Esophagus (tissue), 2 donors: Measurements from ENCODE around the gene BCL11A. TPM values are rescaled to one million over a fixed set of nuclear protein-coding genes. Genes with fewer than 3 reads are reported as not detected.

Experiments used
- H3K27ac ChIP-seq, 2 donors: one replicate each; pipeline ENCODE4 v1.5.1; 2013; ENCODE audit warnings: low read depth in 2 of 2, mild to moderate bottlenecking in 2 of 2, inconsistent platforms in 1 of 2, low read length in 1 of 2, moderate library complexity in 1 of 2
- H3K27me3 ChIP-seq, 2 donors: one replicate each; pipeline ENCODE4 v1.6.1; 2013; ENCODE audit warnings: low read length in 2 of 2, control low read depth in 1 of 2, mild to moderate bottlenecking in 1 of 2; ENCODE audit not compliant: insufficient read depth in 2 of 2, control insufficient read depth in 1 of 2
- H3K36me3 ChIP-seq, 2 donors: one replicate each; pipeline ENCODE4 v1.6.1; 2013; ENCODE audit warnings: low read length in 1 of 2; ENCODE audit not compliant: control insufficient read depth in 2 of 2, insufficient read depth in 2 of 2
- H3K4me1 ChIP-seq, 2 donors: one replicate each; pipeline ENCODE4 v1.6.1; 2013; ENCODE audit warnings: low read length in 1 of 2; ENCODE audit not compliant: control insufficient read depth in 2 of 2, insufficient read depth in 2 of 2
- H3K4me3 ChIP-seq, 2 donors: one replicate each; pipeline ENCODE4 v1.5.1; 2013; ENCODE audit warnings: low read length in 2 of 2, mild to moderate bottlenecking in 2 of 2, low read depth in 1 of 2, moderate library complexity in 1 of 2
- H3K9me3 ChIP-seq, 2 donors: one replicate each; pipeline ENCODE4 v1.6.1; 2013; ENCODE audit warnings: mild to moderate bottlenecking in 2 of 2, low read depth in 1 of 2, low read length in 1 of 2, moderate library complexity in 1 of 2; ENCODE audit not compliant: control insufficient read depth in 2 of 2, insufficient read depth in 1 of 2
- WGBS, 2 donors: extraction: QIAGEN DNeasy Blood & Tissue Kit; methylation state at CpG; one replicate each; pipeline ENCODE4 v1.1.7; 2013; 5-methylcytosine and 5-hydroxymethylcytosine counted together
- polyA plus RNA-seq, 2 donors: library from polyadenylated mRNA; stranded (reverse); fragments of 200-250 nt; gene quantifications; one replicate each; pipeline ENCODE4 v1.2.3, GENCODE V29; 2013
- donor health status: healthy with polysubstance abuse.
- donor health status: Bipolar disorder and iron deficiency.

BCL11A gene
- polyA plus RNA-seq, 2 donors: 8.6 to 25.5 TPM

DNA sequence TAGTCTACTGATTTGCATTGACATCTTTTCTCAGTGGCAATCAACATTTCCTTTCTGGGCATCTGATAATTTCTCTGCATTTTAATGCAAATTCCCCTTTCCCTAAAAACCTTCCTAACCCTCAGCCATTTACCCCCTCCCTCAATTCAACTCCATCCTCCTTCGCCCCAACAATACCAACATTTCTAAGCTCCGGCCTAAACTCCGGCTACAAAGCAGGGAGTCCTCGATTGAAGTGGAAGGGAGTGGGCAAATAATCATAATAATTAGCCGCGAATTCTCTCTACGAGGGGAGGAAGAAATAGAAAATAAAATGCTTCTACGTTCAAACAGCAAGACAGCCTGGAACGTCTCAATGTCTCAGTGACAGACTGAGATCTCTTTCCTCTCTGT lies 4.6 kb downstream of the BCL11A start:
- Histone ChIP-seq H3K36me3 (no peaks in the 10 kb centered on the region), H3K27ac (no peak overlapping the region), H3K27me3 (peaks cover 0 to 3% of the 10 kb centered on the region in 2 donors), H3K9me3 (no peaks in the 10 kb centered on the region), H3K4me1 (peaks cover 3 to 6% of the 10 kb centered on the region in 2 donors), H3K4me3 (peak overlapping the region in 1 of 2 donors; percentile 62)
- 28 to 29% methylated on average over 9 of the region's 9 CpGs for WGBS, 2 donors

- 43% methylated on average over 4 of the region's 4 CpGs for WGBS, 2 donors
- Histone ChIP-seq H3K36me3 (no peaks in the 10 kb centered on the region), H3K27ac (no peak overlapping the region), H3K4me1 (peaks cover 3 to 6% of the 10 kb centered on the region in 2 donors), H3K4me3 (peak overlapping the region in 1 of 2 donors; percentile 62), H3K9me3 (no peaks in the 10 kb centered on the region), H3K27me3 (peaks cover 0 to 3% of the 10 kb centered on the region in 2 donors)
Observed at GRCh38 chr2:60548311-60548710, 5.1 kb downstream of the BCL11A start.

DNA sequence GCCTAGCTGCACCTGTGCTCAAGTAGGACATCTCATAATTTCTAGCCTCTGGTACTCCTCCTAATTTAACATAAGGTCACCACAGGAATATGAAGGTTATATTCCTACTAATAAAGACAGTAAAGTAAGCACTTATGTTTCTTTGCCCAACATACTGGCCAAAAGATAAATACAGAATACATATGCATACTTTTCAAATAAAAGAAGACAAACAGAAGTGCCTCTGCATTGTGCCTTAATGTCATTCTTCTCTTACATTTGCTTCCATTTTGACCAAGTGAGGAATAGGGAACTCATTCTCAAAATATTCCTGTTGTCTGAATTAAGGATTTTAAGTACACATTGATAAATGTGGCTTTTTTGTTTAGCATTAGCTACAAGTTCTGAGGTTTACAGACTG lies 5.6 kb downstream of the BCL11A start:
- no peak overlapping the region for H3K4me3 ChIP-seq
- H3K27ac ChIP-seq: peak overlapping the region in 1 of 2 donors; percentile 68
- no peaks in the 10 kb centered on the region for H3K9me3 ChIP-seq
- peaks cover 3 to 6% of the 10 kb centered on the region in 2 donors for H3K4me1 ChIP-seq
- peaks cover 0 to 3% of the 10 kb centered on the region in 2 donors for H3K27me3 ChIP-seq
- H3K36me3 ChIP-seq: no peaks in the 10 kb centered on the region

DNA sequence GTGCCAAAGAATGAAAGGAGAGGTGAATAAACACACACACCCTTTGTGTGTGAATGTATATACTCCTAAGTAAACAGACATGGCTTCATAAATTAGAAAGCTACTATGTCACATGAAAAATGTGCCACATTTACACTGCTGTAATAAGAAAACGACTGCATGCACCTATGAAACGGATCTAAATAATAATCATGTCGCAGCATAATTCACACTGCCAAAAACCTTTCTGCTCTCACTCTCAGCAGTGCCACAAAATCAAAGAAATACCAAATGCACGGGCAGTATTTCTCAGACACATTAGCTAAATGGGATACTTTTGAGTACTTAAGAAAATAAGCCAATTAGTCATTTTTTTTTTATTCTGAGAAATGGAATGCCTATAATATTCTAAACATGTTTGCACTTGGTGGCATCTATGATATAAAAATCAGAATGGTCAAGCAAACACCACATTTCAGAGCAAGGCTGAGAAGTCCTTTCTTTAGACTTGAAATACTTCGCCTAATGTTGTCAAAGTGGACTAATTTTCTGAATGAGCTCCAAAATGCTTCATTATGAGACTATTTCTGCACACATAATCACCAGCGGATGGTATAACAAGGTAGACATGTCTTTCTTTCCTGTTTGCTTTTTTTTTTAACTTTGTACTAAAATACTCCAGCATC lies 6.6 kb downstream of the BCL11A start:
- H3K36me3 ChIP-seq: no peaks in the 10 kb centered on the region

GRCh38 chr2:60544954-60545560 lies 8.4 kb downstream of the BCL11A start:
- no peaks in the 10 kb centered on the region for H3K36me3 ChIP-seq
- H3K9me3 ChIP-seq: no peaks in the 10 kb centered on the region
- no peak overlapping the region for H3K4me3 ChIP-seq
- 31 to 37% methylated on average over 9 of the region's 9 CpGs for whole genome bisulfite sequencing, 2 donors
- H3K27me3 ChIP-seq: no peaks in the 10 kb centered on the region
- H3K4me1 ChIP-seq: peaks cover 3 to 6% of the 10 kb centered on the region in 2 donors
- peak overlapping the region; percentile 11 to 80 for H3K27ac ChIP-seq

More for the DNA sequence above, 6.6 kb downstream of the BCL11A start:
- Histone ChIP-seq H3K4me3 (no peak overlapping the region), H3K27me3 (no peaks in the 10 kb centered on the region), H3K27ac (peak overlapping the region in 1 of 2 donors; percentile 61), H3K4me1 (peaks cover 3 to 6% of the 10 kb centered on the region in 2 donors), H3K9me3 (no peaks in the 10 kb centered on the region)
- 45 to 46% methylated on average over 6 of the region's 6 CpGs for WGBS, 2 donors

DNA sequence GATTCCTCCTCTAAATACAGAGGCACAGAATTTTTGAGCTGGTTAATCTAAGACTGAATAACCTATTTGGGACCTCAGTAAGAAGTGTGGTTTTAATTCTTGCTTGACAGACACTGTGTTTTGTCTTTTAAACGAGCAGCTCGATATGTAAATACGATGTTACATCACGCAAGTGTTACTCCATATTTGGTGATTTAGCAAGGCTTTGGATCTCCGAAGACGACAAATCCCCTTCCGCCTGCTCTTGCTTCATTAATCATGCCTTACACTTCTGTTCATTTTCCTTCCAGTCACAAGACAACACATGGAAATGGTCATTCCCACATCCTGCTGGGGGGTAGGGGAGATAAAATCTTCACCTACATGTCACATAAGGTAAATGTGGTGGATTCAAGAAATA lies 9.4 kb downstream of the BCL11A start:
- H3K9me3 ChIP-seq: no peaks in the 10 kb centered on the region
- WGBS, 2 donors: 32 to 67% methylated on average over 7 of the region's 7 CpGs
- peak overlapping the region; percentile 20 to 30 for H3K27ac ChIP-seq
- H3K36me3 ChIP-seq: no peaks in the 10 kb centered on the region
- no peak overlapping the region for H3K4me3 ChIP-seq
- peaks cover 3 to 6% of the 10 kb centered on the region in 2 donors for H3K4me1 ChIP-seq
- H3K27me3 ChIP-seq: no peaks in the 10 kb centered on the region

- Histone ChIP-seq H3K4me1 (peaks cover 3 to 5% of the 10 kb centered on the region in 2 donors), H3K36me3 (no peaks in the 10 kb centered on the region), H3K27ac (no peak overlapping the region), H3K4me3 (no peak overlapping the region), H3K27me3 (no peaks in the 10 kb centered on the region), H3K9me3 (no peaks in the 10 kb centered on the region)
- WGBS, 2 donors: 44 to 51% methylated on average over 3 of the region's 3 CpGs
Observed at GRCh38 chr2:60541056-60541651, 12.3 kb downstream of the BCL11A start.

DNA sequence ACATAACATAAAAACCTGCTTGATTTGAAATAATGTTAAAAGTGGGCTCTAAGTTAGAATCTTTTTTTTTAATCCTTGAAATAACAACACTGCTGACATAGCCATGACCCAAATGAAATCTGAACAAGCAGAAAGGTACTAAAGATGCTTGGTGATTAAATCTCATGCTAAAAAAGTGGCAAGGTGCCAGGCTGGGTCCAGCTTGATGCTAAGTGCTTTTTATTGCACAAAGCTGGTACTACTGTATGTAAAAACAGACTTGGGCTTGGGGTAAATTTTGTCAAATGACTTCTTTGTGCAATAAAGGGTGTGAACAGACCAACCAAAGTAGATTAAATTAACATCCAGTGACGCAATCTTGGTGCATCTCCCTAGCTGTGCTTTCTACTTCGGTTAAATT lies 13.4 kb downstream of the BCL11A start:
- Histone ChIP-seq H3K4me1 (peaks cover under 1% of the 10 kb centered on the region in 2 donors), H3K27ac (no peak overlapping the region), H3K9me3 (no peaks in the 10 kb centered on the region), H3K4me3 (no peak overlapping the region), H3K36me3 (no peaks in the 10 kb centered on the region), H3K27me3 (no peaks in the 10 kb centered on the region)
- WGBS, 2 donors: 71 to 94% methylated on average over 2 of the region's 2 CpGs

GRCh38 chr2:60539140-60539539 lies 14.3 kb downstream of the BCL11A start:
- Histone ChIP-seq H3K27me3 (no peaks in the 10 kb centered on the region), H3K4me3 (no peak overlapping the region), H3K4me1 (no peaks in the 10 kb centered on the region), H3K36me3 (no peaks in the 10 kb centered on the region), H3K9me3 (no peaks in the 10 kb centered on the region), H3K27ac (peak overlapping the region in 1 of 2 donors; percentile 33)
- 64 to 66% methylated on average over 5 of the region's 5 CpGs for WGBS, 2 donors
